ENCODE results near the gene NDC80.
"Not testable (repeated sequence)": the region's sequence is repeated elsewhere in the genome, so short reads cannot be mapped to it uniquely, and the experiment has no call there.

Gene NDC80

GRCh38 chr18:2571200-2572170, at the start of gene NDC80, which contains the start of gene METTL4:
NDC80 (plus strand) TSS chr18:2571557; CDS start chr18:2572986, 1,429 bp downstream.
METTL4 (minus strand) TSS chr18:2571505; CDS start chr18:2567216, 4,289 bp downstream.
- peak; percentile 83 for DNase-seq

GRCh38 chr18:2522112-2522511, 49.2 kb upstream of the NDC80 start:
- DNase-seq: no peak

- not testable (repeated sequence) for DNase-seq
Observed at GRCh38 chr18:2524794-2525198, 46.6 kb upstream of the NDC80 start.

DNA sequence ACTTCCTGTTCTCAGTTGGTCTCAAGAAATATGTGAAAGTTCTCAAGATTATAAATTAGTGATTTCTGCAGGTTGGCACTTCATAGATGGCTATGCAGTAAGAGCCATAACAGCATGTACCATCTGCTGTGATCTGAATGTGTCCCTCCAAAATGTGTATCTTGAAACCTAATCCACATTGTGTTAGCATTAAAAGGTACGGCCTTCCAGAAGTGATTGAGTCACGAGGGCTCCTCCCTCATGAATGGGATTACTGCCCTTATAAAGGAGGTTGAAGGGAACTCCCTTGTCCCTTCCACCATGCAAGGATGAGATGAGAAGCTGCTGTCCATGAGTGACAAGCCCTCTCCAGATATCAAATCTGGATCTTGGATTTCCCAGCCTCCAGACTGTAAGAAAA, 45.0 kb upstream of the NDC80 start:
- DNase-seq: no peak

GRCh38 chr18:2529154-2529553, 42.2 kb upstream of the NDC80 start:
- no peak for DNase-seq

GRCh38 chr18:2531751-2532150, 39.6 kb upstream of the NDC80 start:
- DNase-seq: no peak

GRCh38 chr18:2532797-2533196, 38.6 kb upstream of the NDC80 start:
- DNase-seq: no peak

DNA sequence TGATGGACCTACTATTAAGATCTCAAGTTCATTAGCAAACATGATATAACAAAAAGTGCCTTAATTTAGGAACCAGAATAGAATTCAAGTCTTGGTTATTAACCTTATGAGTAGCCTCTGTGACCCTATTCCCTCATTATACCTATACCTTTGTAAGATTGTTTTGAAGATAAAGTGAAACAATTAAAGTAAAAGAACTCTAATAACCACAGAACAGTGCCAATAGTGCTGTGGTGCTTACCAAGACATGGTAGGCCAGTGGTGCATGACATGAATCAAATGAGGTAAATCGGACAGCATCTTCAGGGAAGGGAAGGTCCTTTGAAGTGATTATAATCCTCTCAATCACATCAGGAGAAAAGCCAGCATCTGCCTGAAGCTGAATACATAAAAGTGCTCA, 36.5 kb upstream of the NDC80 start:
- no peak for DNase-seq

- DNase-seq: no peak
Observed at GRCh38 chr18:2535419-2535910, 35.9 kb upstream of the NDC80 start.

GRCh38 chr18:2536063-2536462, 35.3 kb upstream of the NDC80 start:
- DNase-seq: no peak

- DNase-seq: peak; percentile 90
Observed at GRCh38 chr18:2536493-2536892, 34.9 kb upstream of the NDC80 start.

GRCh38 chr18:2537296-2537695, 34.1 kb upstream of the NDC80 start:
- no peak for DNase-seq

GRCh38 chr18:2538236-2538635, 33.1 kb upstream of the NDC80 start:
- no peak for DNase-seq

GRCh38 chr18:2538844-2539243, 32.5 kb upstream of the NDC80 start:
- DNase-seq: no peak

GRCh38 chr18:2540575-2540974, 30.8 kb upstream of the NDC80 start:
- DNase-seq: no peak

DNA sequence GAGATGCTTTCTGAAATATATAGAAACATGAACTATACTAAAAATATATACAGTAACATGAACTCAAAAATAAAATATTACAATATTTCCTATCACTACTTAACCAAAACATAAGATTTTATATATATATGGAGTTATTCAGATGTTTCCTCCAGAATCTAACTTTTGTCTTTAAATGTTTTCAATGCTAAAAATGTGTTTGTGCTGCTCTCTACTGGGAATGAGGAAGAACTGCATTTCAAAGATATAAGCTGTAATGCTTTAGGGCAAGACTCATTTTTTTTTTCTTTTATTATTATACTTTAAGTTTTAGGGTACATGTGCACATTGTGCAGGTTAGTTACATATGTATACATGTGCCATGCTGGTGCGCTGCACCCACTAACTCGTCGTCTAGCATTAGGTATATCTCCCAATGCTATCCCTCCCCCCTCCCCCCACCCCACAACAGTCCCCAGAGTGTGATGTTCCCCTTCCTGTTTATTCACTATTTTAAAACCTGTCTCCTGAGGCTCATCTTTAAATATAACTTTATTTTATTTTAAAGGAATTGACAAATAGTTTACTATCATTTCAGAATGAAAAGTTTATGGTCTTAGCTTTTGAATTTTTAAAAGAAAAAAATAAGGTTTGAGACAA, 29.3 kb upstream of the NDC80 start:
- DNase-seq: peak; percentile 67

DNA sequence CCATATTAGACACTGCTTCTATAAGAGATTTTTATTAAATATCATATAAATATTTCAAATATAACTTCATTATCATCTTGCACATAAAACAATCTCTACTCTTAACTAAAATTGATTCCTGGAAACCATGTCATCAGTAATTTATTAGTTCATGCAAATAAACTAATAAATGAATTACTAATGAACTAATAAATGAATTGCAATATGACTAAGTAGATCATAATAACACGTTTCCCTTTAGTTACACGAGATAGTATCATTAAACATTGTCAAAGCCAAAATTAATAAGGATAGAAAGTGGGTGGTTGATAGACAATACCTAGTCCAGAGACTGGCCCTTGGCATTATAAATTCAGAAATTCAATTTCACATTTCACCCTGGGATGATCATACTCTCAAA, 26.2 kb upstream of the NDC80 start:
- no peak for DNase-seq

DNA sequence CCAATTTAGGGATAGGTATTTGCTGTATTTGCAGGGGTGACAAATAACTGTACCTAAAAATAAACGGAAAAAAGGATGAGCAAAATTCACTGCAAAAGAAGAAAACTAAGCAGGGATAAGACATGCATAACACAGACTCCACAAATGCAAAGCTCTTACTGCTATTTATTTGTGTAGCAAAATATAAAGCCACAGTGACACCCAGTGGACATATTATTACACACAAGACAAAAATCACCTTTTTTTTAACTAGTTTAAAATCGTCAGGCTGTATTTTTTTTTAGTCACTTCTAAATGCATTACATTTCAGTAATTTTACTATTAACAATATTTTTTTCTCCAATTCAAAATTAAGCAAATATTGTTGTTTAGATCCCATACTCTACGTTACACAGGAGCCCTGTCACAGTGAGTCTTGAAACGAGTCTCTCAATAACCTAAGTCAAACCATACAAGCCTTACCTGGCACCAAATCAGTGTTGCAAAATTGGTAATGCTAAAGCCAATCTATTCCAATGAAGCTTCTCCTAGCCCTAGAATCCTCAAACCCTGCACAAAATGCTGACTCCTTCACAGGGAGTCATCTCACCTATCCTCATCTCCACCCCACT, 23.8 kb upstream of the NDC80 start:
- DNase-seq: peak; percentile 36

DNA sequence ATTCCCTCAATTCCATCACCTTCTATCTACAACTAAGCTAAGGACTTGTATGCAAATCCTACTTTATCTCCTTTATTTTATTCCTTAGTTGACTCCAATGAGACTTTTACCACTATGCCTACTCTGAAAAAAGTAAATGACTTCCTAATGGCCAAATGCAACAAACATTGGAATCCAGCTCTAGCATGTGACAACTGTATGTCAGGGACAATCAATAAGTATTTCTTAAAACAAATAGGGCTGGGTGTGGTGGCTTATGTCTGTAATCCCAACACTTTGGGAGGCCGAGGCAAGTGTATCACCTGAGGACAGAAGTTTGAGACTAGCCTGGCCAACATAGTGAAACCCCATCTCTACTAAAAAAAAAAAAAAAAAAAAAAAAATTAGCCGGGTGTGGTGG, 21.9 kb upstream of the NDC80 start:
- no peak for DNase-seq

GRCh38 chr18:2551425-2551824, 19.9 kb upstream of the NDC80 start:
- no peak for DNase-seq

DNA sequence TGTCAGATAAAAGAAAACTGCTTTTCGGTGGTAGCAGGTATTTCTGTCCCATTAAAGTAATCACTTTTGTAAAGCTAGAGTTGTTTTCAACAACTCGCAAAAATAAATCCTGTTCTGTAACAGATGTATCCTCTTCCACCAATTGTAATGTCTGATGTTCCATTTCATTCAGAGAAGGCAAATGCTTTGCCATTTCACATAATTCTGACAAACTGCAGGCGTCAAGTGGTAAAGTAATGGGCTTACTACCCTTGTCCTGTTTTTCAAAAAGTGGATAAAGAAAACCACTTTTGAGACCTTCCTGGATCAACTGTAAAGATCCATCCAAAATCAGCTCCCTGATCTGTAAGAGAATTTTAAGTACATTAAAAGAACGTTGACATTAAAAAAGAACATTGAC, 16.7 kb upstream of the NDC80 start:
- DNase-seq: no peak

GRCh38 chr18:2555895-2556294, 15.5 kb upstream of the NDC80 start:
- DNase-seq: no peak

DNA sequence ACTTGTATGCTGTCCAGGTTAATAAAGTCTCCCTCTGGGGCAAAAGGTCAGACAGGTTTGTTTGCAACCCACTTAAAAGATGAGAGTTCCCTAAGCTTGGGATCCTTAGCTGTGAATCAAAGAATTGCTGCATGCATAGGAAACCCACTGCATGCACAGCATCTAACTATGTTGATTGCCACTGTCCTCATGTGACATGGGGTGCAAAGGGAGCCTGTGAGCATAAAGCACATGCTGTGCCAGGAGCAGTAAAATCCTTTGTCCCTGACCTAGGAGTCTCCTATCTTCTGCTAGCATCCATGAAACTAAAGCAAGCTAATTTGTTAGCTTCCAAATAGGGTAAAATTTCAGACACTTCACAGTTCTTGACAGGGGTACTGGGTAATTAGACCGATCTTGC, 13.8 kb upstream of the NDC80 start:
- no peak for DNase-seq

- DNase-seq: no peak
Observed at GRCh38 chr18:2559249-2559648, 12.1 kb upstream of the NDC80 start.

Data from HCEC 1CT (cell line).